GM19351 (cell line): ENCODE data around the gene CRTC1.

Source experiments
- ATAC-seq: cut with Tn5 transposase; IDR thresholded peaks from one replicate; pipeline ENCODE4 v1.9.1; 2021; ENCODE audit warnings: mild to moderate bottlenecking, moderate library complexity; ENCODE audit not compliant: unreplicated experiment

The CRTC1 gene

GRCh38 chr19:18651300-18651699, 32.2 kb upstream of the CRTC1 start:
- no peak for ATAC-seq

- no peak for ATAC-seq
These were observed 31.7 kb upstream of the CRTC1 start for GRCh38 chr19:18651733-18652132.

- no peak for ATAC-seq
These were observed 29.6 kb upstream of the CRTC1 start for GRCh38 chr19:18653853-18654252.

- no peak for ATAC-seq
These were observed 29.0 kb upstream of the CRTC1 start for GRCh38 chr19:18654469-18654868.

GRCh38 chr19:18655173-18655844, 28.2 kb upstream of the CRTC1 start:
- no peak for ATAC-seq

- ATAC-seq = no peak
These were observed 27.0 kb upstream of the CRTC1 start for GRCh38 chr19:18656337-18657086.

- ATAC-seq = no peak
These were observed 25.7 kb upstream of the CRTC1 start for GRCh38 chr19:18657590-18658365.

GRCh38 chr19:18658366-18658855, 25.1 kb upstream of the CRTC1 start:
- ATAC-seq = no peak

- ATAC-seq = no peak
These were observed 24.0 kb upstream of the CRTC1 start for GRCh38 chr19:18659281-18660050.

GRCh38 chr19:18660051-18660910, 23.2 kb upstream of the CRTC1 start:
- no peak for ATAC-seq

GRCh38 chr19:18660939-18661670, 22.4 kb upstream of the CRTC1 start:
- ATAC-seq = no peak

GRCh38 chr19:18662972-18663732, 20.3 kb upstream of the CRTC1 start:
- no peak for ATAC-seq

- ATAC-seq = no peak
These were observed 19.4 kb upstream of the CRTC1 start for GRCh38 chr19:18663940-18664530.

GRCh38 chr19:18665771-18666202, 17.7 kb upstream of the CRTC1 start:
- ATAC-seq = no peak

- ATAC-seq = no peak
These were observed 17.2 kb upstream of the CRTC1 start for GRCh38 chr19:18666317-18666716.

- ATAC-seq = no peak
These were observed 16.7 kb upstream of the CRTC1 start for GRCh38 chr19:18666784-18667183.

- no peak for ATAC-seq
These were observed 15.8 kb upstream of the CRTC1 start for GRCh38 chr19:18667531-18668251.
